ENCODE measurements around the gene GPR162.

The GPR162 gene

GRCh38 chr12:6838854-6839253 is 17.2 kb downstream of the GPR162 start:
- no peak for DNase-seq

- DNase-seq = no peak
These were observed 18.0 kb downstream of the GPR162 start for GRCh38 chr12:6839482-6840201.

- DNase-seq = no peak
These were observed 18.7 kb downstream of the GPR162 start for GRCh38 chr12:6840330-6840729.

GRCh38 chr12:6840761-6841515 is 19.3 kb downstream of the GPR162 start, which contains the start of gene GNB3:
Gene GNB3 (plus strand): TSS chr12:6840925. CDS start chr12:6841288, 363 bp downstream.
- no peak for DNase-seq

- DNase-seq = no peak
These were observed 20.5 kb downstream of the GPR162 start for GRCh38 chr12:6842075-6842474.

GRCh38 chr12:6843118-6843902 is 21.7 kb downstream of the GPR162 start:
- no peak for DNase-seq

GRCh38 chr12:6845395-6845794 is 23.8 kb downstream of the GPR162 start:
- DNase-seq = no peak

GRCh38 chr12:6846316-6846869 is 24.8 kb downstream of the GPR162 start:
- no peak for DNase-seq

GRCh38 chr12:6847676-6848075 is 26.1 kb downstream of the GPR162 start:
- no peak for DNase-seq

- no peak for DNase-seq
These were observed 27.8 kb downstream of the GPR162 start for GRCh38 chr12:6849427-6849826.

GRCh38 chr12:6849976-6850560 is 28.4 kb downstream of the GPR162 start:
- no peak for DNase-seq

- DNase-seq = no peak
These were observed 29.2 kb downstream of the GPR162 start for GRCh38 chr12:6850796-6851152.

GRCh38 chr12:6851153-6851920 is 29.7 kb downstream of the GPR162 start, which contains the start of gene CDCA3:
Gene CDCA3 (minus strand): TSS chr12:6851286. CDS start chr12:6850952, 334 bp downstream.
- DNase-seq = peak; percentile 99

GRCh38 chr12:6851921-6852650 is 30.5 kb downstream of the GPR162 start, which contains the start of gene USP5:
Gene USP5 (plus strand): TSS chr12:6852150. CDS start chr12:6852180, 30 bp downstream.
- DNase-seq = peak; percentile 100

- DNase-seq = peak; percentile 51
These were observed 31.2 kb downstream of the GPR162 start for GRCh38 chr12:6852651-6853354.

- DNase-seq = no peak
These were observed 32.0 kb downstream of the GPR162 start for GRCh38 chr12:6853626-6854025.

- DNase-seq = no peak
These were observed 32.4 kb downstream of the GPR162 start for GRCh38 chr12:6854036-6854435.

GRCh38 chr12:6855322-6855721 is 33.7 kb downstream of the GPR162 start:
- DNase-seq = no peak

- DNase-seq = no peak
These were observed 37.2 kb downstream of the GPR162 start for GRCh38 chr12:6858799-6859198.

- DNase-seq = no peak
These were observed 38.5 kb downstream of the GPR162 start for GRCh38 chr12:6860116-6860515.

All from fibroblast of skin of abdomen (primary cell).